Measurements from ENCODE around the gene IFI44.

DNA sequence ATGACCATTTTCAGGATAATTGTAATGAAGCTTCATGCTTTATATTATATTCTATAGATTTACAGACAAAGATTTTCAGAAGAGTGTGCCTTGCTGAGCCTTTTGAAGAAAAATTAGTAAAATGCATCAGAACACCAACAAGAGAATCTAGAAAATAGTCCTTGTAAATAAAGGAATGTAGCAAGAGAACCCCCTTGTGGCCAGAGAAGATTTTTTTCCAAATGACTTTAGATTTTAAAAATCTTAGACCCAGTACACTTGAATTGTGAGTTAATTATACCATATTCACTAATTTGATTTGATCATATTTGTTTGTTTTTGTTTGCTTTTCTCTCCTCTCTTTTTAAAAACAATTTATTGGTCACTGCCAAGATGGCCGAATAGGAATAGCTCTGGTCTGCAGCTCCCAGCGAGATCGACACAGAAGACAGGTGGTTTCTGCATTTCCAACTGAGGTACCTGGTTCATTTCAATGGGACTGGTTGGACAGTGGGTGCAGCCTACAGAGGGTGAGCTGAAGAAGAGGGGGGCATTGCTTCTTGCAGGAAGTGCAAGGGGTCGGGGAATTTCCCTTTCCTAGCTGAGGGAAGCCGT is 42.2 kb upstream of the IFI44 start:
- TF ChIP-seq, protein P1, sequence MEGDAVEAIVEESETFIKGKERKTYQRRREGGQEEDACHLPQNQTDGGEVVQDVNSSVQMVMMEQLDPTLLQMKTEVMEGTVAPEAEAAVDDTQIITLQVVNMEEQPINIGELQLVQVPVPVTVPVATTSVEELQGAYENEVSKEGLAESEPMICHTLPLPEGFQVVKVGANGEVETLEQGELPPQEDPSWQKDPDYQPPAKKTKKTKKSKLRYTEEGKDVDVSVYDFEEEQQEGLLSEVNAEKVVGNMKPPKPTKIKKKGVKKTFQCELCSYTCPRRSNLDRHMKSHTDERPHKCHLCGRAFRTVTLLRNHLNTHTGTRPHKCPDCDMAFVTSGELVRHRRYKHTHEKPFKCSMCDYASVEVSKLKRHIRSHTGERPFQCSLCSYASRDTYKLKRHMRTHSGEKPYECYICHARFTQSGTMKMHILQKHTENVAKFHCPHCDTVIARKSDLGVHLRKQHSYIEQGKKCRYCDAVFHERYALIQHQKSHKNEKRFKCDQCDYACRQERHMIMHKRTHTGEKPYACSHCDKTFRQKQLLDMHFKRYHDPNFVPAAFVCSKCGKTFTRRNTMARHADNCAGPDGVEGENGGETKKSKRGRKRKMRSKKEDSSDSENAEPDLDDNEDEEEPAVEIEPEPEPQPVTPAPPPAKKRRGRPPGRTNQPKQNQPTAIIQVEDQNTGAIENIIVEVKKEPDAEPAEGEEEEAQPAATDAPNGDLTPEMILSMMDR (IDR thresholded peaks at IDR 0.05 in 4 of 5, conservative IDR thresholded peaks at IDR 0.05 in 1 of 5), result peak in 4 of 5 experiments; percentile 19 to 48 (median 31)
- no peak for TF ChIP-seq POLR2A (IDR thresholded peaks at IDR 0.05)

All from gastrocnemius medialis (tissue), 4 donors.